GM19025 (cell line): ENCODE measurements around the gene ABLIM1.
"Not testable (repeated sequence)": the region's sequence is repeated elsewhere in the genome, so short reads cannot be mapped to it uniquely, and the experiment has no call there.

ENCODE experiments used
- ATAC-seq: cut with Tn5 transposase; IDR thresholded peaks from one replicate; pipeline ENCODE4 v1.9.1; 2021; ENCODE audit warnings: mild to moderate bottlenecking, low read depth, moderate library complexity; ENCODE audit not compliant: unreplicated experiment

Gene ABLIM1

DNA sequence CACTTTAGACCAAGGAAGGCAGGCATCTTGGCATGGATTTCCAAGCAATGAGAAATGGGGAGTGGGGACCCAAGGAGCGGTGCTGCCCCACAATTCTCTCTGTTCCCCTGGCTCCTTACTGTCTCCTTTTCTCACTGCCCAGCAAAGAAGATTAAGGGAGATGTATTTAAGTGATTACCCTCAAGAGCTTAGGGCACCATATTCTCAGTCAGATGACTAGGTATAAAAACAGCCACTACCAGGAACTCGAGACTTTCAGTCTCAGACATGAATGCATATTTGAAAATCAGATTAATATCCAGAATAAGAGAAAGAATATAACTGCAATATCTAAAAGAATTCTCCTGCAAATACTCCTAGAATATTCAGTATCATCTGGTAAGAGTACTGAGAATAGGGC is at the start of gene ABLIM1:
TSS of gene ABLIM1 (minus strand) at position 101 of the 400 bp plus-strand sequence. CDS start at position 26, 75 bp downstream.
- no peak for ATAC-seq

DNA sequence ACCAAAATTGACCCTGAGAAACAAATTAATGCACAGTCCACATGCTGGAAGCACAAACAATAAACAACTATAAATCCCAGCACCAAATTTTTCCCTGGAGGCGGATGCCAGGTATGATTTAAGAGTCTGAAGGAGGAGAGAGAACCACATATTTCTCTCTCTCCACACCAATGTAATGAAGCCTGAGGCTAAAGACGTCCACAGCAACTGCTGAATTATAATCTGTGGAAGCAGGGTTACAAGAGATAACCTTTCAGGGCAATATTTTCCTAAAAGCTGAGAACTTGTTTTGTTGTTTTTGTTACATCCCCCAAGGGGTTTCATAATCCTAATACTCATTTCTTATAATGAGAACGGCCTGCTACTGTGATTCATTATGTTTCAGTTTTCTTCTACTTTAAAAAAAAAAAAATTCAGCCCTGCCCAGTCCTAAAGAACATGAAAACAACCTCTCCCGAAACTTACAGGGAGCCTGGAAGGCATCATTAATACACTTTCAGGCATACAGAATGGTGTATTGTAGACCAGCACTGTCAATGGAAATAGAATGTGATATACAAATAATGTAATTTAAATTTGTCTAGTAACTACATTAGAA is 48.5 kb upstream of the ABLIM1 start:
- no peak for ATAC-seq

DNA sequence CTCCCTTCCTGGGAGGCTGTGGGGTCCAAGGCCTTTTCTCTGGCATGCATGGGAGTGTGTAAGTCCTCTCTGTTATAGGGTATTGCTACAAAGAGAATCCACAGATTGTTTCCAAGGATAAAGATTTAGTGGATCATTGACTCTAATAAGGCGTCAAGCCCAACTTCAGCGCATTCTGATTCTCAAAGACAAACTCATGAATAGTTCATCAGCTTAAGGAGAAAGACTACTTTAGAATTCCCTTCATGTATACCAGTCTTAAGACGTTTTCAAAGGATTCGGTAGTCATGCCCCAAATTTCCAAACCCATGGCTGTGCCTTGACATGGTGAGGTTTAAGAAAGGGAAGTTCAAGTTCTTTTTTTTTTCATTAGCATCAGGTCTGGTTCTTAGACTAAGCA is 46.6 kb upstream of the ABLIM1 start:
- ATAC-seq: no peak

DNA sequence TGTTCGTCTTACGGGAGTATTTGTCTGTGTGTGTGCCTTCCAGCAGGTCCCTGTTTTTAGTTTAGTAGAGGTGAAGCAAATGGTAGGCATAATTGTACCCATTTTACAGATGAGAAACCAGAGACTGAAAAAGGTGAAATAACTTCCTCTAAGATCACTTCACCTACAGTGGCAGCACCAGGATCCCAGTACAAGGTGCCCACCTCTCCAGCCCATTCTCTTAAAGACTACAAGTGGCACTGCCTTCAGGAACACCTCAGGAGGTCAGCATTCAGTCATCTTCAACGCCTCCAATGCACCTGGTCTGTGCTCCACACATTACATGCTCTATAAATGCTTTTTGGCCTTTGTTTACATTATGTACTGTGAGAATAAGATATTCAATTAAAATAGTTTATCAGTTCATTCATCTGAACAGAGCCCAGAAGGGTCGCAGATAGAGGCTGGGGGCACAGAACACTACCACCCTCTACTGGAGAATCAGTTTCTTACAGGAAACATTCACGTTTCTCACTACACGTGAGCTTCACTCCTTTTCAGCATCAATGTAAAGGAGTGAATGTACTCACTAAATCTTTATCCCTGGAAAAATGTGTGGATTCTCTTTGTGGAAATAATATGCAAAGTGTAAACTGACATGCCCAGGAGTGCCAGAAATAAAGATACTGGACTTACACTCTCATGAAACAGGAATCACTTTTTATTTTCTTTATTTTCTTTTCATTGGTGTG is 45.5 kb upstream of the ABLIM1 start:
- no peak for ATAC-seq

DNA sequence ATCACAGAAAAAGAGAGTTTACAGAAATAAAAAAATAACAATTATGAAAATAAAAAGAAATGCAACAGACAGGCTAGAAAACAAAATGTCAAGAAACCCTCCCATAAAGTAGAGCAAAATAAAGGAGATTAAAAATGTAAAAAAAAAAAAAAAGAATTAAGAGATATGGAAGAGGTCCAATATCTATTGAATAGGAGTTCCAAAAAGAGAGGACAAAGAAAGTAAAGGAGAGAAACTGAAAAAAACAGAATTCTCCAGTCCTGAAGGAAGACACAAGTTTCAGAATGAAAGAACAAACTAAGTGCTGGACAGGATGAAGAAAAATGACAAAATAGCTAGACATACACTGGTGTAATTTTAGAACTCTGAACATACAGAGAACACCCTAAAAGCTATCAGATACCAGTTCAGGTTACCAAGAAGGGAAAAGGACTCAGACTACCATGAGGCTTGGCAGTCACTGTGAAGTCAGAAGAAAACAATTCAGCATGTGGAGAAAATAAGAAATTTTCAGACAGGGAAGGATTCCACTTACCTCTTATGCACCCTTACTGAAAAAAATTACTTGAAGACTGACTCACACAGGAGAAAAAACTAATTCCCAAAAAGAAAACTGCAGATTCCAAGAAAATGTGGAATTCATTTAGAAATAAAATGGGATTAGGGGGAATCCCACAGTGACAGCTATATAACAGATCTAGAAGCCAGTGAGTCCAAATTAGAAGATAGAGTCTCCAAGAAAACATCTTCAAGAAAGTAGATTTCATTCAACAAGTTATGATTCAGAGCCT is 40.4 kb upstream of the ABLIM1 start:
- no peak for ATAC-seq

DNA sequence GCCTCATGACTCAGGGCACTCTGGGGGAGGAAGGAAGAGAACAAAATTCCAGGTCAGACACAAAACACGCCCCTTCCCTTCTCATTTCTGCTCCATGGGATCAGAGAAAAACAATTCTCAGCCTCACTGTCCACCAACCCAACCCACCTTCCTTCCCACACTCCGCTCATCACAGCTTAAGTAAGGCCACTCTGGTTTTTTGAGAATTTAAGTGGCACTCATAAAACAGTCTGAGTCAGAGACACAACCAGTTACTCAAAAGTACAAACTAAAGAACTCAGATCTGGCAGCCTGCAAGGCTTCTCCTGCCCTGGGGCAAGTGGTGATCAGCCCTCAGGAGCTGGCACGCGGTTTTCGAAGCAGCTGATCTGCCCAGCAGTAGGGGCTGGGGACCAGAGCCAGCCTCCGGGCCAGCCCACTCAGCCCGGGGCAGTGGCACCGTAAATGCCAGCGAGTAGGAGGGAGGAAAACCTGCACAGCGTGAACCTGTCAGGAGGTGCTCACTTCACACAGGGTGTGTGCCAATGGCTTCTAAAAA is 39.1 kb upstream of the ABLIM1 start:
- no peak for ATAC-seq

DNA sequence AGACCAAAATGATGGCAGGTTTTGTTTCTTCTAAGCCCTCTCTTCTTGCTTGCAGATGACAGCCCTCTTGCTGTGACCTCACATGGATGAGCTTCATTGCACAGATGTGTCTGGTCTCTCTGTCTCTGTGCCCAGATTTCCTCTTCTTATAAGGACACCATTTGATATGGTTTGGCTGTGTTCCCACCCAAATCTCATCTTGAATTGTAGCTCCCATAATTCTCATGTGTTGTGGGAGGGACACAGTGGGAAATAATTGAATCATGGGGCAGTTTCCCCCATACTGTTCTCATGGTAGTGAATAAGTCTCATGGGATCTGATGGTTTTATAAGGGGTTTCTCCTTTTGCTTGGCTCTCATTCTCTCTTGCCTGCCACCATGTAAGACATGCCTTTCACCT is 38.2 kb upstream of the ABLIM1 start:
- ATAC-seq: not testable (repeated sequence)

DNA sequence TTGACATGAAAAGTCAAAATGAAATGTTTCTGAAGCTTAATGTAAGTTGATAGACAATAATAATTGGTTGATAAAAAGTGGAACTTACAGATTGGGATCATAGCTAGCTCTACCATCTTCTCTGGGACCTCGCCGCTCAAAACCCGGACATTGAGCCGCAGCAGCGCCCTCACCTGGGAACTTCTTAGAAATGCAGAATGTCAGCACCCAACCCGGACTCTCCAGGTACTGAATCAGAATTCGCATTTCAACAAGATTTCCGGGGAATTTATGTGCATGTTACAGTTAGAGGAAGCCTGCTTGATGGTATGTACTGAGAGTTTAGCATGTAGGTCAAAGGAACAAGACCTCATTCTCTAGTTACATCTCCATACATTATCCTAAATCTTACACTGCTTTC is 36.7 kb upstream of the ABLIM1 start:
- ATAC-seq: no peak

DNA sequence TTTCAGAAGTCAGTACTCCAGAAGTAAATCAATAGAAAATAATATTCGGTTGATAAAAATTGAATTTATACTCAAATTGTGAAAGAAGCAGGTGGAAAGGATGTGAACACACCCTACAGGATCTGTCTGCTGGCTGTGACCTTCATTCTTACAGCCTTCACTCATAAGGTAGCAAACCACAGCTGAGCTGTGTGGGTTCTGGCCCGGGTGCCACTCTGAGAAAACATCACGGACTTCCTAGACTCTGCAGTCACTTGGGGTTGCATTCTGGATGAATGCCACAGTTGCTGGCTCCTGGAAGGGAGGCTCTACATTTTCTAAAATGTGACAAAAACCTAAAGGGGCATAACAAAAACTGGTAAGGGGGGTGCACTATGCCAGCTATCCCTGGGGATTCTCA is 36.0 kb upstream of the ABLIM1 start:
- no peak for ATAC-seq

DNA sequence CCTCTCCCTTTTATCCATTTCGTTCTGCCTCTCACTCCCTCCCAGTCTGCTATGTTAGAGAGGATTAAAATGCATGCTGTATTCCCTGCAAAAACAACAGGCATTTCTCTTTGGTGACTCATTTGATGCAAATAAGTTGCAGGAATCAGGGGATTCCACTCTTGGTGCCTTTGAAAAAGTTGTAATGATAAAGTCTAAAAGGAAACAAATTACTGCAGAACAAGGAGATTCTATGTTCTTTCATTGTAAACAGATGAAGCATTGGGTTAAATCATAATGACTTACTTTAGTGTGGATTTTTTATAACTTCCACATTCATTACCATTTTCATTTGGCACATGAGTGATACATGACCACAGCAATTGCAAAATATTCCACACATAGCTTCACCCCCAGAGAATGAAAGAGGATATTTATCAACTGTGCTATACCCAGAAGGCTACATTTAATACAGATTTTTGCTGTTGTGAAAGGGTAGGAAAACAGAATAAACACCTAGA is 33.4 kb upstream of the ABLIM1 start:
- no peak for ATAC-seq

DNA sequence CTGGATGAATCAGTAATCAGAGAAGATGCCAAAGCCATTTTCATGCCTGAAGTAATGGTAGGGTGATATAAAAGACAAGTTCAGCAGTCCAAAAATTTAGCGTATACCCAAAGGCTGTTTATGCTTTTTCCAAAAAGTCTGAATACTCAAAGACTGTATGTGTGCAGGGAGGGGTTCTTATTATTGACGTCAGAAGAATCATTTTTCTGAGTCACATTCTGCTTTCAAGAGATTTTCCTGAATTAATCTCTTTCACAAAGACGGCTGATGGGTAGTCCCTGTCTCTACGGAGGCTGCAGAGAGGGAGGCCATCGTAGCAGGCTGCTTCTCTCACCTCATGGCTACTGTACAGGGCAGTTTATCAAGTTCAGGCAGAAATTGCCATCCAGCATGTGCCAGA is 30.7 kb upstream of the ABLIM1 start:
- ATAC-seq: no peak

DNA sequence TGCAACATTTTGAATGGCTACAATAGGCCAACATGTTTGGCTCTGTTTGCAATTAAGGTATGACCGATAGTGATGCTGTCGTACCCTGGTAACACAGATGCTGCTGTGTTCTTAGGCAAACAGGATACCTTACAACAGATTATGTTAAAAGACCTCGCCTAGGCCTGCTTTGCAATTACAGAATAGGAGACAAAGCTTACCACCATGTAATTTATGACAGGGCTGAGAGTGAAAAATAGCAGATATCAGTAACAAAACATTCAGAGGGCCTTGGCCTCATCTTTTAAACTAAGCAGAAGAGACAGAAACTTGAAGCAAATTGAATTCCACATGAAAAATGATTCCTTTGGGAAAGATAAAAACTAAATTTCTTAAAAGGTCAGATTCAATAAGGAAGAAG is 29.4 kb upstream of the ABLIM1 start:
- ATAC-seq: no peak

DNA sequence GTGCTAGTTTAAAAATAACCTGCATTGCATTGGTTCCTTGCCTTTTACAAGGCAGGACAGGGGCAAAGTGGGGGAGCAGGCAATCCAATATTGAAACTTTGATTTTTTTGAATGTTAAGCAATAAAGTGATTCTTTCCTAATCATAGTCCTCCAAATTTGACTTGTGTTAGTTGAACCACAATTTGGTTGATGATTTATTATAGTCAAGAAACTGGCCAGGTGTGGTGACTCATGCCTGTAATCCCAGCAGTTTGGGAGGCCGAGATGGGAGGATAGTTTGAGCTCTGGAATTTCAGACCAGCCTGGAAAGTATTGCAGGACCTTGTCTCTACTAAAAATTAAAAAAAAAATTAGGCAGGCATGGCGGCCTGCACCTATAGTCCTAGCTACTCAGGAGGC is 27.9 kb upstream of the ABLIM1 start:
- no peak for ATAC-seq

DNA sequence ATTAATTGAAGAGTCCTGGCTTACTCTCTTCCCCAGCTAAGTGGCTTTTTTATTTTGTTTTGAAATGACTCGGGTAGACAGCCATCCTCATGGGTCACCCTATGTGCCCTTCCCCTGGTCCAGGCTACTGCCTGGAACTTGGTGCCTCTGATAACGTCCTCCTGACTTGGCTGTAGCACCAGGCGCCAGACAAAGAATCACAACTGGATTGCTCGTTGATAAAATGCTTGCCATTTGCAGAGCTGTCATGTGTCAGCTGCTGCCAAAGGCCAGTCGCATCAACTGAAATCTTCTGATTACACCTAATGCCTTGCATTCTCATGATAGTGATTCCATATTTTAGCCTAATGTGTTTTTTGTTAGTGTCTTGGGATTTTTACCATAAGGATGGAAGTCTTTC is 27.4 kb upstream of the ABLIM1 start:
- no peak for ATAC-seq

DNA sequence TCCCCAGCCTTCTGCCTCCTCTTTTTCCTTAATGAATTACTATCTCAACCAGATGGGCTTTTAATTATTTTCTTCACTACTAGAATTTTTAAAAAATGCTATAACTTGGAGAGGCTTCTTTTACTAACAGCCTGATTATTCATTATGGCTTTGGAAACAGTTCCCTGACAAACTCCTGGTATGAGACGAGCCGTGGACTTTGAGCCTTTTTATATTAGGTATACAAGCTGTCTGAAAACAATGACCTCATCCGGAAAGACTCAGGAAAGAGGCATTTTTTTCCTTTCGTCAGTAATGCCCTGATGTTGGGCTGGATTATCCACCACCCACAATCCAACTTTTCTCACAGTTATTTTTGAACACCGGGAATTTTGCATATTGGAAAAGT is 26.7 kb upstream of the ABLIM1 start:
- no peak for ATAC-seq

DNA sequence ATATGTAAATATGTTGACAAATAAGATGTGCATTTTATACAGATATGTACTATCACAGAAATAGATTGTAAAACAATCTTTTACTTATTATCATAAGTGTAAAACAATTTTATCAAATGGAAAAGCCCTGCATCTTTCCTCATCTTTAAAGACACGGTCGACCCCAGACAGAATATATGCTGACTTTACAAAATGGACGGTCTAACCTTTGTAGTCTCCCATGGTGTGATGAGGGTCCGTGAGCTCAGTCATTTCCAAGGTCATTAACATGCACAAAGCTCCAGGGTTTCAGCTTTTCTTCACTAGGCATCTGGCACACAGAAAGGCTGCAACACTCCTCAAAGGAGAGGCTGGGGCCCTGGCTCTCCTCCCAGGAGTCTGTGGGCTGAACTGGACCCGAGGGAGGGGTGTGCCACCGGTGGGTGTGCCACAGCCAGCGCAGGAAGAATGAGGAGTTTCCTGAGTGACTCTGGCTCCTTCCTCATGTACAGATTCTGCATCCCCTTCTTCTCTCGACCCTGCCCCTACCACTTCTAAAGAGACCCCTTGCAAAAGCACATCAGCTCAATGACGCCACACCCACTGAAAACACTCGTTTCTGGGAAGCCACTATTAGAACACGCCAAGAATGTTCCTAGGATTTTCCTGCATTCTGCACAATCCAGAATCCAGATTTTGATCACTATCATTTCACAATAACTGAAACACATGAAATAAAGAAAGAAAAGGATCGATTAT is 26.2 kb upstream of the ABLIM1 start:
- ATAC-seq: no peak

DNA sequence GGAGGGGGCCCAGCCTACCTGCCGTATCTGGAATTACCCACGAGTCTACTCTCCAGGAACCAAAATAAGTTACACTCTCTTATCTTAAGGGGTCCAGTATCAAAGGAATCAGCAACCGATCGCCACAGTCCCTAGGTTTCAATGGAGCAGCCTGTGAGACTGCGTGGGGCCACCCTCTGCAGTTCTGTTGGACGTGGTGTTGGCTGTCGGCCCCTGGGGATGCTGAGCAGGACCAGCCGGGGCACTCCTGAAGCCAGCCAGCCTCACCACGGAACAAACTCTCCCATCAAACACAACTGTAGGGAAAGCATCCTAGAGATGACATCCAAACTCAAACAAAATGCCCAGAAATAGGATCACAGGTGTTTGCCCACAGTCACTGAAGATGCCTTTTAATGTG is 25.5 kb upstream of the ABLIM1 start:
- no peak for ATAC-seq

DNA sequence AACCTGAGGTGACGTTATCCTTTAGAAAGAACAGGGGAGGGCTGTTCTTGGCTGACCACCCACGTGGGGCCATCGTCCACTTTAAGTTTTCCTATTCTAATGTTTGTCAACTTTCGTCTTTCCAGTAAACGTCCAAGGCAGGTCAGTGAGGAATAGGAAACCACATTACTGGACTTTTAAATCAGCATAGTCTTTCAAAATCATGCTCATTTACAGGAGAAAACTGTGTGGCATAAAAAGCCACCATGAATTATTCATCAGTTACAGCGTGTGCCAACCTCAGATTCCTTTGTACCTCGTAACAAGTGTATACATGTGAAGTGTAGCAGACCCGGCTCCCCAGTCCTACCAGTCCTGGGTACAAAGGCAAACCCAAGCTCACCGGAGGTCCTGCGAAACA is 25.1 kb upstream of the ABLIM1 start:
- ATAC-seq: no peak

DNA sequence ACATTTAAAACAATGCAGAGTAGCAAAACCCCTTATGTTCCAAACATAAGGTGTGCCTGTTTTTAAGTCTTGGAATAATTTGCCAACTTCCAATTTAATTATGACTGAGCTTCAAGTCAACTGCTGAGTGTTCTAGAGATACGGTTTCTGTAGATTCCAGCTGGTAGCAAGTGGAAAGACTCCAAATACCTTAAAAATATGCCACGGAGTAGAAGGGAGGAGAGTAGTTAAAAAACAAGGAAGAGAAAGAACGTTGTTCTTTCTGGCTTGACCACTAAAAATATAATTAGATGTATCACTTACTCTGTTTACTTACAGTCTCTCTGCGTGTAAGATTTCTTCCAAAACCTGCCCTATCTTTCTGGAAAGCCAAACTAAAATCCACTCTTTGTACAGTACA is 24.5 kb upstream of the ABLIM1 start:
- ATAC-seq: no peak

DNA sequence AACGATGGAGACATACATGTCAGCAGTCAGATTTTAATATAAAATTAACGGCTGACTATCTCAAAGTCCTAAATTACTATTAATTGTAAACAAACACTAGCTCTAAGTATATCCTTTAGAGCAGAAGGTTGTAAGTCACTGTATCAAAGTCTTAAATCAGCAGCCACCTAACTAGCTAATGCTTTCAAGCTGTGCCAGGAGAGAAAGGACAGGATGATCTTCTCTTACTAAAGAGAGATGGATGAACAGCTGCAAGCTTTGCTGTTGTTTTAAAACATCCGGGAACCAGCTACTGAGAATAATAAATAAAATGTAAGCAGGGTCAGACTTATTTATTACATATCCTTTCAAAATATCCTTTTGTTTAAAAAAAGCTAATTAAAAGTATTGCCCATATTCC is 24.0 kb upstream of the ABLIM1 start:
- no peak for ATAC-seq

DNA sequence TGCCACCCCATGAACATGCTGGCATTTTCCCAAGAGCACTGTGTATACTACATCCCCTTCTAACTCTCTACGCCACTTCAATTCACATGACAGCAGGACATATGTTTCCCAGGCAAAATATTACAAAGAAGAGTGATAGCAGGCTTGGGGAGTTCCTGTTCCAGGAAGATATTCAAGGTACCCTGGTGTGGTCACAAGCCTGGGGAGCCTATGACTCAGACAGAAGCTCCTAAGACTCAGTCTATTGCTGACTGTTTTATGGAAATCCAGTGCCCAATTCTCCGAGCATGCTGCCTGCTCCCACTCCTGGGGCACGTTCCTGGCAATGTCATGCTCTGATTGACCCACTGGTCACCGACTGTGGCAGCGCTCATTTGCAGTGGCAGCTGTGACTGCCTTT is 23.5 kb upstream of the ABLIM1 start:
- ATAC-seq: no peak
